GM18909 (cell line): ENCODE data around the gene GJB2.

Experiments used
- ATAC-seq: cut with Tn5 transposase; IDR thresholded peaks from one replicate; pipeline ENCODE4 v1.9.1; 2021; ENCODE audit warnings: mild to moderate bottlenecking; ENCODE audit not compliant: unreplicated experiment, poor library complexity

The GJB2 gene

DNA sequence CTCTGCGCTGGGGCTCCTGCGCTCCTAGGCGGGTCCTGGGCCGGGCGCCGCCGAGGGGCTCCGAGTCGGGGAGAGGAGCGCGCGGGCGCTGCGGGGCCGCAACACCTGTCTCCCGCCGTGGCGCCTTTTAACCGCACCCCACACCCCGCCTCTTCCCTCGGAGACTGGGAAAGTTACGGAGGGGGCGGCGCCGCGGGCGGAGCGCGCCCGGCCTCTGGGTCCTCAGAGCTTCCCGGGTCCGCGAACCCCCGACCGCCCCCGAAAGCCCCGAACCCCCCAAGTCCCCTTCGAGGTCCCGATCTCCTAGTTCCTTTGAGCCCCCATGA lies at the start of gene GJB2:
TSS of gene GJB2 (minus strand) at position 103 of the 326 bp plus-strand sequence. CDS start 3,357 bp downstream, outside the sequence.
- ATAC-seq = no peak

DNA sequence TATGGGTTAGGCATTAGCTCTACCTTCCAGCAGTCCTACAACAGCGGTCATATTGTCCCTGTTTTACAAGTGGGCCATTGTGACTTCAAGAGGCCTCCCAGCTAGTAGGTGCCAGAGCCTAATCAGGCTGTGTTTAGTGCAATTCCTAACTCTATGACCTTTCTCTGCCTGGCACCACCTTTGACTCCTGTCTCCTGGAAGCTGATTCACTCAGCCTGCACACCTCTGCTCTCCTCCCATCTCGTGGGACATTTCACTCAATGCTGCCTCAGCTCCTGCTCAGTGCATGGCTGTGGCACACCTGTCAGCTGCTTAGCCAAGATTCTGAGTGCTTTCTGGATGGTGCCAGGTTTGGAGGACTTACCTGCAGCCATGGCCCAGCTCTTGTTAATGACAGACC lies 48.9 kb upstream of the GJB2 start:
- no peak for ATAC-seq

DNA sequence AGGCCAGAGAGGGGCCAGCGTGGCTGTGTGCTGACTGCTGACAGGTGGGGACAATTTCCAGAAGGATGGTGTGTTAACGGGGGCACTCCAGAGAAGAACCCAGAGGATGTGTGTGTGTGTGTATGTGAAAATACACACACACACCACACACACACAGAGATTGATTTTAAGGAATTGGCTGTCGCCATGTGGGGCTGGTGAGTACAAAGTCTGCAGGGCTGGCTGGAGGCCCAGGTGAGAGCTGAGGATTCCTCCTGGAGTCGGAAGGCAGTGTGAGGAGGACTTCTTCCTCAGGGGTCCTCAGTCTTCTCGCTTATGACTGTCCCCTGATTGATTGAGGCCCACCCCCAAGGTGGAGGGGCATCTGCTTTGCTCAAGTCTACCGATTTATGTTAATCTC lies 47.0 kb upstream of the GJB2 start:
- no peak for ATAC-seq

- no peak for ATAC-seq
Observed at GRCh38 chr13:20232556-20233277, 40.0 kb upstream of the GJB2 start.

GRCh38 chr13:20231839-20232555 lies 39.3 kb upstream of the GJB2 start, which contains the start of gene GJB6:
TSS of gene GJB6 (minus strand) at chr13:20232319. CDS start at chr13:20223480, 8,839 bp downstream.
- no peak for ATAC-seq

DNA sequence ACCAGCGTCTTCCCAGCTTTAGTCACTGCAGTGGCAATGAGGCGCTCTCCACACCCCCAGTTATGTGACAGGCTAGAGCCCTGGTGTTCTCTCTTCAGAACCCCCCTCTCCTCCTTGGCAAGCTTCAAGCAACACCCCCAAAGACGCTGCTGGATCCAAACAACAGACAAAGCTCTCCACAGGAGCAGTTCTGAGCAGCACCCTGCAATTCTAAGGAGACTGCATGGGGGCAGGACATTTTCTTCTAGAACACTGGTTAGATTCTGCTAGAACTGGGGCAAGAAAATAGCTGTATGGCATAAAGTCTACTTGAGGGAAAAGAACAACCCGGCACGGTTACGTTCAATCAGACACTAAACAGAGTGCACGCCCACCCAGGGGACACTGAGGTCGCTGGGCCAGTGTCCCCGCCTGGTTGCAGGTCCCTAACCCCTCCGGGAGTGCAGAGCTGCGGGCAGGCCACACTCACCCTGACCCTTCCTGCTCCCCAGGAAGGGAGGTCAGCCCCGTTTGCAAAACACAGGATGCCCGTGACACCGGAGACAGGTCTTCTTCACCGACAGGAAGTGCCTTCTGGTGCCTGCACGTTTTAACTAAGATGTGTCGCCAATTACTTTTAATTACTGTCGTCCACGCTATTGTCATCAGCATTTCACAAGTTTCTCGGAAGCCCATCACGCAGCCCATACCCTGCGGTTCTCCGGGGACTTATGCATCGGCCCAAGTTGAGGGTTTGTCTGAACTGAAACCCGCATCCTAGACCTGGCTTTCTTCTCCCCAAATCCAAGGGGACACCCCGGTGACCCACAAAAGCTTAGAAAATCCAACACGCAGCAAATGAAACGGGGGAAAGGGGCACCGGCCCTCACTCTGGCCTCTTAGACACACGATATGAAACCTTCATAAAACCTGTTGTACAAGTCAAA lies 38.4 kb upstream of the GJB2 start:
- ATAC-seq = no peak

DNA sequence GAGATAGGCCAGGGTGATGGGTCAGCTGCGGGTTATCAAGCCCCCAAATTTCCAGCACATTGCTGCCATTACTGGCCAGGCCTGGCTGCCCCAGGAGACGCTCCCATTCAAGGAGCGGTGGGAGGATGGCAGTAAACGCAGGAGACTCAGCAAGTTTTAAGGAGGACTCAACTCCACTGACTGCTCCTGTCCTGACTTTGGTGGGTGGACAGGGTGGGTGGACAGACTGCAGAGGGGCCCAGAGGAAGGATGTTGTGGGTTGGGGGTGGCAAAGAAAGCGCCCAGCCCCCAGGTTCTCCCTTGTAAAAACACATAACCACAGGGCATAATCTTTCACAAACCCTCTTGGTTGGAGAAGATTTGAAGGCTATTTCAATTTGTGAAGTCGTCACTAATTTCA lies 35.0 kb upstream of the GJB2 start:
- no peak for ATAC-seq

DNA sequence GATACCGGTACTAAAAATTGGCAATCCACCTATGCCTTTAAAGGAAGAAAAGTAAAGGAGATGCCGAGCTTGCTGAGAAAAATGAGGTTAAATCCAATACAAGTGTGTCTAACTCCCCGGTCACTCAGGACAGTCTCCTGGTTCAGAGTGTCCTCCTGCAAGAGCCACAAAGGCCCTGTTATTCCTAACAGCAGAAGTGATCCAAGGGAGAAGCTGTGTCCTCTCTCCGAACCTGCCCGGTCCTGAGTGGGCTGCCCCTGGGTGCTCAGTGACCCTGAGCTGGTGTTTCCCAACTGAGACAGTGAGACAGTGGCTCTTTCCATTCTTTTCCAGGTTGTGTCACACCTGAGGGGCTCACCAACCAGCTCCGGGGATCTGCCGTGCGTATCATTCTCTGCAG lies 34.5 kb upstream of the GJB2 start:
- ATAC-seq = no peak

GRCh38 chr13:20222553-20222952 lies 29.8 kb upstream of the GJB2 start:
- ATAC-seq = no peak

GRCh38 chr13:20221772-20222171 lies 29.0 kb upstream of the GJB2 start:
- no peak for ATAC-seq

GRCh38 chr13:20219577-20219976 lies 26.8 kb upstream of the GJB2 start:
- ATAC-seq = peak; percentile 93

DNA sequence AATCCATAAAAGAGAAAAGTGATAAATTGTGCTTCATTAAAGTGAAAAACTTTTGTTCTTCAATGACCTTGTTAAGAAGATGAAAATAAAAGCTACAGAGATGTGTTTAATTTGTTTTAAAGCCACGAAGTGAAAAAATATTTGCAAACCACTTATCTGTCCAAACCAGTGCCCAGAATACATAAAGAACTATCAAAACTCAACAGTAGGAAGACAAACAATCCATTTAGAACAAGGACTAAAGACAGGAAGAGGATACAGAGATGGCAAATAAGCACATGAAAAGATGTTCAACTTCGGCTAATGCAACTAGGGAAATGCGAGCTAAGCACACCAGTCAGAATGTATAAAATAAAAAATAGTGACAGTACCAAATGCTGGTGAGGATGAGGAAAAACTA lies 24.4 kb upstream of the GJB2 start:
- ATAC-seq = no peak

GRCh38 chr13:20209948-20210347 lies 17.2 kb upstream of the GJB2 start:
- no peak for ATAC-seq

DNA sequence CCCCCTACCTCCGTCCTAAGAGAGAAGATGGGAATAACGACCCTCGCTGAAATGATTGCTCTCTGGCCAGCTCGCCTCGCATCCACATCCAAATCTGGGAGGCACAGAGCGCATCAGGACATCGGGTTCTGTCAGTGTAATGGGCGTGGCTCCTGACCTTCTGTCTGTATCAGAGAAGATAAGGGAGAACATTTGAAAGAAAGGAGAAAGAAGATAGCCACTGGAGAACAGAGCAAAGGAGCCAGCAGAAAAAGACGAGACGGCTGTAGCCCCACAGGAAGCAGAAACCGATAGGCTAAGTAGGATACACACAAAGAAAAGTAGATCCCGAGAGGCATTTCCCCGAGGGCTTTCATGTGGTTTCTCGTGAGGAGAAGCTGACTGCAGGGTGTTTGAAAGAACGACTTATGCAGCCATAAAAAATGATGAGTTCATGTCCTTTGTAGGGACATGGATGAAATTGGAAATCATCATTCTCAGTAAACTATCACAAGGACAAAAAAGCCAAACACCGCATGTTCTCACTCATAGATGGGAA lies 14.0 kb upstream of the GJB2 start:
- ATAC-seq = no peak

DNA sequence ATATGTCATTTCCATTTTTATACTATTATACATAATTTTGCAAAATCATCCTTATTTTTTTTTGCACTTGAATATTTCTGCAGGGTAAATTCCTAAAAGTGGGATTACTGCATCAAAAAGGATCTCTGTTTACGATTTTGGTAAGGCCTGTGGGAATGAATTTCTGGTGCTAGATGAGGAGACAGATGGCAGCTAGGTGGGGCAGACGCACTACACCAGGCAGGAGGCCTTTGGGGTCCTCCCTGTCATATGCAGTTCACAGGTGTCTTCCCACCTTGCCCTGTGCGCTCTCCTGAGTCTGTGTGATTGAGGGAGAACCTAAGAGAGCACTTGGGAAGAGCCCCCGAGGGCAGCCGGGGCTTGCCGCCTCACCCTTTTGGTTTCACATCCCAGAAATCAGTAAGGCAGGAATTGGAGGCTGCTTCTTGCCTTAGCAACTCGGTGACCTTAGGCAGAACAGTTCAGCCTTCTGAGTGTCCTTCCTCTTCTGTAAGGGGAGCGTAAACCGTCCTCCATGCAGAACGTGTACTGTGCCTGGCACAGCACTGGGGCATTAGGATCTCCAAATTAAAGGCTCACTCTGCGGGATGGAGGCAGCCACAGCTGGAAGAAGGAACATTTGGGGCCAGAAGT lies 13.4 kb upstream of the GJB2 start:
- ATAC-seq = no peak

- no peak for ATAC-seq
Observed at GRCh38 chr13:20198781-20199180, 6.0 kb upstream of the GJB2 start.

DNA sequence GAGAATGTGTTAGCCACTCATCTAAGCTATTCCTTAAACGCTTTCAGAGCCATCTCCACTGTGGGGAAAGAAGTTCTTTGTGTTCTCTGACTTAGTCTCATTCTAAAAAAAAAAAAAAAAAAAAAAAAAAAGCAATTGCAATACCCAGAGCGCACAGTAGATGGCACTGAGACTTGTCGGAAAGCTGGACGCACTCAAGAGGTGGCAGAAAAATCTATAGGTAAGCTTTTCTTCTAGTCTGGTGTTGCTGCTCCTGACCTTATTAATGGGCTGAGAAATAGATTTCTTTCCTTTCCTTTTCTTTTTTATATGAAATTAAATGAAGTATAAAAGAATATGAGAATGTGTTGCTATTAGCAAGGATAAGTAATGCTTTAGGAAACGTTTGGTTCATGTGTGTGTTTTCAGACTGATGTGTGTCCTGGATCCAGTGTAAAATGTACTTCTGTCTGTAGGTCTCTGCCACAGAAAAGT lies 4.7 kb upstream of the GJB2 start:
- no peak for ATAC-seq

DNA sequence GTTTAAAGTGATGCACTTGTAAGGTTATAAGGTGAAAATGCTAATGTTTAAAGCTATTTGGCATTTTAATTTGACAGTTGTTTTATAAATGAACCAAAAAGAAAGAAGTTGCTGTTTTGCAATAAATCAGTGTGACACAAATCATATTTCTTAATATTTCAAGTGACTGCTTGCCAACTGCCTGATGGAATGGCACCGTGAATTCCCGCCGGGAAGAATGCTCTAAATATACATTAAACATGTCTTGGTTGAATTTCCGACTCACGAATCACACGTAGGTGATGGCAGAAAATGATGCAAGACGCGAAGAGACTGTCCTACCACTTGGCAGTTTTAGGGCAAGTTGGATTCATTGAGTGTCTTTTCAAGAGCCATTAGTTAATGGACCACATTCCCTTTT lies 3.1 kb upstream of the GJB2 start:
- ATAC-seq = no peak

DNA sequence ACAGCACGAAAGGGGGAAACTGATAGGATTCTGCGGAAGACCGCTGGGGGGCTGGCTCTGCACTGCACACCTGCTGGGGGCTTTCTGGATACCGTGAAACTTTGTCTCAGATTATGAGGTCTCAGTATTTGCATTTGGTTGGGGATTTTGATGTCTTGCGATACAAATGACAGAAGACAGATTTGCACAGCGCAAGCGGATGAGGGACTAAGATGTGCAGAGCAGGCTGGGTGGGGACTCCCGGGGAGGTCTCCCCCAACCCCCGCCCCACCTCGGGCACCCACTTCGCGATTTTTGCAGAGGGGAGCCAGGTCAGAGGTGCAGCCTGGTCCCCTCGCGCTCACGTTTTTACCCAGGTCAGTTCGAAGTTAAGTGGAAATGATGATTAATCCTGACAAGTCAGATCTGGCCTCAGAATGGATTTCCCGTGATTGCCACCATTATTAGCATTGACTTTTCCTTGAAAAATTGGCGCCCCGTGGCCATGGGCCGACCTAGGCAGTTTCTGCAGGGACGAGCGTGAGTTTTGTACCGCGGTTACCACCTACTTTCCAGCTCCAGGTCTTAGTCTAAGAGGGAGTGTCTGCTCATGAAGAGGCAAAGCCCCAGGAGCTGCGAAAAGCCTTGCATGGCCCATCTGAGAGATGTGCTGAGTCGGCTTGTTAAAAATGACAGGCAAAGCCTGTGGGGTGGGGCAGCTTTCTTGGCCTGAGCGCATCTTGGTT lies 1.3 kb upstream of the GJB2 start:
- no peak for ATAC-seq
